K562 (cell line): Measurements from ENCODE around the gene CTCFL. TPM values are rescaled to one million over a fixed set of nuclear protein-coding genes. Genes with fewer than 3 reads are reported as not detected.

Source experiments
- CEBPB ChIP-seq: fragments of 450-650 bp; IDR thresholded peaks from 2 replicates; pipeline ENCODE4 v1.6.1; 2016; ENCODE audit warnings: missing genetic modification characterization, missing compliant biosample characterization
- ESRRA ChIP-seq: fragments of 450-650 bp; IDR thresholded peaks from 2 replicates; pipeline ENCODE4 v1.6.1; 2014; ENCODE audit warnings: low read depth, mild to moderate bottlenecking, moderate library complexity, borderline replicate concordance
- MCM3 ChIP-seq: fragments of 450-650 bp; IDR thresholded peaks from 2 replicates; pipeline ENCODE4 v1.6.1; 2016
- MYBL2 ChIP-seq, 2 experiments: fragments of 450-650 bp in 1 of 2; sonication (generic) in 1 of 2; formaldehyde crosslinking in 1 of 2; IDR thresholded peaks; 2 replicates each; pipeline versions ENCODE4 v1.6.1 to v1.8.1; 2017 to 2022; ENCODE audit warnings: borderline replicate concordance in 1 of 2, inconsistent platforms in 1 of 2, low read depth in 1 of 2, mild to moderate bottlenecking in 1 of 2, missing genetic modification reagents in 1 of 2, moderate library complexity in 1 of 2
- TARDBP ChIP-seq: fragments of 450-650 bp; IDR thresholded peaks from 2 replicates; pipeline ENCODE4 v1.6.1; 2016
- TCFL5 ChIP-seq: fragments of 250-450 bp; sonication (Bioruptor Pico); conservative IDR thresholded peaks from 2 replicates; pipeline ENCODE4 v1.6.1; 2021; ENCODE audit warnings: mild to moderate bottlenecking, moderate library complexity, matching md5 sums
- THRB ChIP-seq: fragments of 450-650 bp; formaldehyde crosslinking; conservative IDR thresholded peaks from 2 replicates; pipeline ENCODE4 v1.4.0; 2022; ENCODE audit warnings: mild to moderate bottlenecking, missing genetic modification characterization
- XRCC4 ChIP-seq: IDR thresholded peaks from one replicate; pipeline ENCODE4 v1.6.1; 2011; ENCODE audit not compliant: insufficient read depth, insufficient read length; ENCODE audit errors: extremely low read depth
- ZBTB12 ChIP-seq: fragments of 250-450 bp; sonication (Bioruptor Pico); IDR thresholded peaks from 2 replicates; pipeline ENCODE4 v1.4.0; 2020
- ZBTB33 ChIP-seq: sonication (generic); formaldehyde crosslinking; IDR thresholded peaks from 2 replicates; pipeline ENCODE4 v1.8.1; 2023; ENCODE audit warnings: mild to moderate bottlenecking, missing genetic modification reagents
- ZNF253 ChIP-seq: fragments of 250-450 bp; sonication (Bioruptor Pico); conservative IDR thresholded peaks from 2 replicates; pipeline ENCODE4 v1.6.1; 2021; ENCODE audit warnings: mild to moderate bottlenecking
- ZNF592 ChIP-seq: fragments of 450-650 bp; IDR thresholded peaks from 2 replicates; pipeline ENCODE4 v1.6.1; 2017; ENCODE audit warnings: antibody characterized with exemption, mild to moderate bottlenecking
- ZNF695 ChIP-seq: fragments of 450-650 bp; formaldehyde crosslinking; IDR thresholded peaks from 2 replicates; pipeline ENCODE4 v1.4.0; 2020; ENCODE audit warnings: mild to moderate bottlenecking, moderate library complexity
- polyA plus RNA-seq, 8 experiments: library from polyadenylated mRNA; depleted of rRNA in 4 of 8; stranded (reverse) in 5 of 8; unstranded in 3 of 8; fragments of >200 nt; fragmentation: Nextera tagmentation in 2 of 8; fragmentation: Illumina TruSeq in 1 of 8; extraction: Ambion mirVana in 2 of 8; extraction: Trizol in 1 of 8; gene quantifications; 2 replicates each; pipeline versions ENCODE4 v1.2.1 to v1.2.3, GENCODE V29; 2011 to 2014; ENCODE audit warnings: inconsistent platforms in 1 of 8, missing spikeins in 1 of 8
- total RNA-seq, 7 experiments: library from RNA; depleted of rRNA in 6 of 7; stranded (reverse); fragments of >200 nt in 6 of 7; fragmentation: Illumina TruSeq in 2 of 7; extraction: Trizol in 2 of 7; gene quantifications; 2 replicates each; pipeline versions ENCODE4 v1.2.1 to v1.2.3, GENCODE V29; 2011 to 2021; ENCODE audit warnings: low replicate concordance in 1 of 7

The CTCFL gene
- total and polyA plus RNA-seq, 9 of the 15 experiments (the other 6 are each of a cell fraction or from before 2014, with no cell fraction given): 42.4 to 188 (median 111) TPM

- TF ChIP-seq ESRRA: peak; percentile 100
- TF ChIP-seq ZNF253 (CRISPR knock-in tag): no peak
- no peak for TF ChIP-seq TARDBP
- TF ChIP-seq XRCC4: no peak
- TF ChIP-seq CEBPB: peak; percentile 99
- TF ChIP-seq ZBTB33 (CRISPR knock-in tag): peak; percentile 92
- no peak for TF ChIP-seq ZNF592
- TF ChIP-seq TCFL5: no peak
- TF ChIP-seq MYBL2 (IDR thresholded peaks at IDR 0.05; ENCODE audit: low read depth): no peak
- no peak for TF ChIP-seq MYBL2 (CRISPR knock-in tag; IDR thresholded peaks at IDR 0.05; ENCODE audit: borderline replicate concordance)
- no peak for TF ChIP-seq ZNF695 (CRISPR knock-in tag)
- TF ChIP-seq ZBTB12 (CRISPR knock-in tag): no peak
- no peak for TF ChIP-seq MCM3
- TF ChIP-seq THRB (CRISPR knock-in tag): no peak
Measured at GRCh38 chr20:57464642-57465211, 60.2 kb downstream of the CTCFL start (continued).
